Caco-2 (cell line): ENCODE data around the gene SLF2. TPM values are rescaled to one million over a fixed set of nuclear protein-coding genes. Genes with fewer than 3 reads are reported as not detected.
A peak's percentile ranks its signal among the peaks of the same experiment; 100 is the strongest.

ENCODE experiments used
- BruUV-seq: library from RNA; stranded (reverse); fragments of 400-500 nt; replicated peaks from 2 replicates; lab custom pipeline; 2021; lab: Mats Ljungman, UMichigan
- CTCF ChIA-PET: fragments of 300-600 bp; sonication (Branson Sonifier 250); formaldehyde crosslinking; loops from one replicate; lab custom pipeline; 2022; ENCODE audit warnings: antibody characterized with exemption; lab: Charles Lee
- POLR2A ChIA-PET: fragments of 300-600 bp; sonication (Branson Sonifier 250); formaldehyde crosslinking; loops from one replicate; lab custom pipeline; 2022; ENCODE audit warnings: antibody characterized with exemption; lab: Charles Lee
- DNase-seq, 2 experiments: peaks; one replicate each; pipeline versions ENCODE4 v3.0.0 to v3.0.0-alpha.2; 2020 to 2022
- H3K27me3 ChIP-seq: replicated peaks from 2 replicates; pipeline ENCODE4 v1.6.0; 2011; ENCODE audit warnings: low read length; ENCODE audit not compliant: control insufficient read depth, insufficient read depth
- H3K36me3 ChIP-seq: 2 replicates; pipeline ENCODE4 v1.5.1; 2011; ENCODE audit warnings: low read length; ENCODE audit not compliant: control insufficient read depth, insufficient read depth
- H3K4me1 ChIP-seq: fragments of 250-450 bp; sonication (Bioruptor Pico); 2 replicates; pipeline ENCODE4 v1.5.1; 2020; ENCODE audit warnings: mild to moderate bottlenecking
- H3K4me3 ChIP-seq: 2 replicates; pipeline ENCODE4 v1.5.1; 2011; ENCODE audit warnings: low read depth, mild to moderate bottlenecking, control low read depth, low read length
- H3K9me3 ChIP-seq: fragments of 250-450 bp; sonication (Bioruptor Pico); 2 replicates; pipeline ENCODE4 v1.5.1; 2020; ENCODE audit warnings: mild to moderate bottlenecking, moderate library complexity
- H3K27ac Mint-ChIP-seq: one replicate; pipeline ENCODE4 v1.8.0; 2022; ENCODE audit warnings: mixed read lengths; ENCODE audit not compliant: unreplicated experiment
- H3K27me3 Mint-ChIP-seq: one replicate; pipeline ENCODE4 v1.8.0; 2022; ENCODE audit warnings: mixed read lengths; ENCODE audit not compliant: insufficient read depth, unreplicated experiment
- H3K36me3 Mint-ChIP-seq: one replicate; pipeline ENCODE4 v1.8.0; 2022; ENCODE audit warnings: mild to moderate bottlenecking, mixed read lengths; ENCODE audit not compliant: insufficient read depth, unreplicated experiment
- H3K4me1 Mint-ChIP-seq: one replicate; pipeline ENCODE4 v1.8.0; 2022; ENCODE audit warnings: low read depth, mixed read lengths; ENCODE audit not compliant: unreplicated experiment
- H3K4me3 Mint-ChIP-seq: one replicate; pipeline ENCODE4 v1.8.0; 2022; ENCODE audit warnings: mild to moderate bottlenecking, moderate library complexity, mixed read lengths; ENCODE audit not compliant: unreplicated experiment
- H3K9me3 Mint-ChIP-seq: one replicate; pipeline ENCODE4 v1.8.0; 2022; ENCODE audit warnings: mixed read lengths; ENCODE audit not compliant: unreplicated experiment
- intact Hi-C: fragments of 100-400 bp; cut with micrococcal nuclease; formaldehyde crosslinking; loops from one replicate; pipeline ENCODE4 v1.10.0; 2022; ENCODE audit not compliant: unreplicated experiment
- total RNA-seq: library from RNA; stranded (reverse); gene quantifications from 2 replicates; pipeline ENCODE4 v1.2.3, GENCODE V29; 2022
- TF ChIP-seq, protein P1 (sequence below), 2 experiments: fragments of 200-600 bp in 1 of 2; IDR thresholded peaks; 1 replicate in 1 of 2; 2 replicates in 1 of 2; pipeline versions ENCODE4 v1.5.1 to v1.8.0; 2011 to 2022; ENCODE audit warnings: antibody characterized with exemption in 1 of 2, control low read depth in 1 of 2, inconsistent platforms in 1 of 2, low read depth in 1 of 2, low read length in 1 of 2, mild to moderate bottlenecking in 1 of 2, moderate library complexity in 1 of 2; ENCODE audit not compliant: insufficient read depth in 1 of 2, severe bottlenecking in 1 of 2, unreplicated experiment in 1 of 2

The SLF2 gene
- total RNA-seq, 1 experiment from 2014 or later: 25.2 TPM

DNA sequence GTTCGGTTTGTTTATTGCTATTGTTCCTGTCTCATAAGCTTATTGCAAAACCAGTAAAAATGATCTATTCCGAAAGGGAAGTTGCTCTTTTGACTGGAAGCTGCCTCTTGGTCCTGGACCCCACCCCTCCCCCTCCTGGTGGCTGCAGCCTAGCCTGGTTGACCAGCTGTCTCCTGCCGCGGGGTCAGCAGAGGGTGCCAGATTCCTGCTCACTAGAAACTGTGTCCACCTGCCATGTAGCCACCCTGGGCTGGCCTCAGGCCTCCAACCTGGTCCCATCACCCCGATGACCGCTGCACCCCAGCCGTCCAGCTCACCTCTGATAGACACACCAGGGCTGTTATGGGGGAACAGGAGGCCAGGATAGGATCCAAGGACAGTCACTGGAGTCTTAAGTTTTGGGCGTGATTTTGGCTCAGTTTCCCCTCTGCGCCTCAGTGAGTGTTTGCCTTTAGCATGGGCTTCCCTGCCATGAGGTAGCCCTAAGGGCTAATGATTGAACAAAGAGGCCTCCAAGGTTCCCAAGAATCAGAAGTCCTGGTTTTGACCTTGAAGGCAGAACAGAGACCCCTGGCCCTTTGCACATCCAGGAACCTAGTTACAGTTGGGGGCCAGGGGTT is 32.9 kb upstream of the SLF2 start:
- no peaks in the 10 kb centered on the region for H3K27me3 Mint-ChIP-seq
- Histone ChIP-seq H3K9me3 (no peaks in the 10 kb centered on the region), H3K4me1 (peaks cover 61% of the 10 kb centered on the region), H3K27me3 (no peaks in the 10 kb centered on the region), H3K36me3 (no peaks in the 10 kb centered on the region), H3K4me3 (no peak overlapping the region)
- POLR2A ChIA-PET: no interaction called here
- no TSS peak for BruUV-seq
- intact Hi-C loops: loop anchor here (2.0 to 5.0 kb wide), 4 partner anchors 33 to 445 kb away; partner anchors contain the start of gene SLF2
- TF ChIP-seq, protein P1, sequence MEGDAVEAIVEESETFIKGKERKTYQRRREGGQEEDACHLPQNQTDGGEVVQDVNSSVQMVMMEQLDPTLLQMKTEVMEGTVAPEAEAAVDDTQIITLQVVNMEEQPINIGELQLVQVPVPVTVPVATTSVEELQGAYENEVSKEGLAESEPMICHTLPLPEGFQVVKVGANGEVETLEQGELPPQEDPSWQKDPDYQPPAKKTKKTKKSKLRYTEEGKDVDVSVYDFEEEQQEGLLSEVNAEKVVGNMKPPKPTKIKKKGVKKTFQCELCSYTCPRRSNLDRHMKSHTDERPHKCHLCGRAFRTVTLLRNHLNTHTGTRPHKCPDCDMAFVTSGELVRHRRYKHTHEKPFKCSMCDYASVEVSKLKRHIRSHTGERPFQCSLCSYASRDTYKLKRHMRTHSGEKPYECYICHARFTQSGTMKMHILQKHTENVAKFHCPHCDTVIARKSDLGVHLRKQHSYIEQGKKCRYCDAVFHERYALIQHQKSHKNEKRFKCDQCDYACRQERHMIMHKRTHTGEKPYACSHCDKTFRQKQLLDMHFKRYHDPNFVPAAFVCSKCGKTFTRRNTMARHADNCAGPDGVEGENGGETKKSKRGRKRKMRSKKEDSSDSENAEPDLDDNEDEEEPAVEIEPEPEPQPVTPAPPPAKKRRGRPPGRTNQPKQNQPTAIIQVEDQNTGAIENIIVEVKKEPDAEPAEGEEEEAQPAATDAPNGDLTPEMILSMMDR (IDR thresholded peaks at IDR 0.05; ENCODE audit: insufficient read depth in 1 of 2, low read depth in 1 of 2, low read length in 1 of 2, severe bottlenecking in 1 of 2, unreplicated experiment in 1 of 2): peak in 1 of 2 experiments; percentile 58
- H3K4me3 Mint-ChIP-seq: no peak overlapping the region
- no peaks in the 10 kb centered on the region for H3K36me3 Mint-ChIP-seq
- CTCF ChIA-PET: interaction anchor here (0.8 to 2.7 kb wide), 6 partner anchors 9 to 317 kb away, joined by 3 to 84 read pairs (median 7); partner anchors contain the start of gene PAX2
- no peaks in the 10 kb centered on the region for H3K9me3 Mint-ChIP-seq
- no peak overlapping the region for H3K27ac Mint-ChIP-seq
- H3K4me1 Mint-ChIP-seq: peaks cover 53% of the 10 kb centered on the region
- DNase-seq: peak; percentile 55 to 63

DNA sequence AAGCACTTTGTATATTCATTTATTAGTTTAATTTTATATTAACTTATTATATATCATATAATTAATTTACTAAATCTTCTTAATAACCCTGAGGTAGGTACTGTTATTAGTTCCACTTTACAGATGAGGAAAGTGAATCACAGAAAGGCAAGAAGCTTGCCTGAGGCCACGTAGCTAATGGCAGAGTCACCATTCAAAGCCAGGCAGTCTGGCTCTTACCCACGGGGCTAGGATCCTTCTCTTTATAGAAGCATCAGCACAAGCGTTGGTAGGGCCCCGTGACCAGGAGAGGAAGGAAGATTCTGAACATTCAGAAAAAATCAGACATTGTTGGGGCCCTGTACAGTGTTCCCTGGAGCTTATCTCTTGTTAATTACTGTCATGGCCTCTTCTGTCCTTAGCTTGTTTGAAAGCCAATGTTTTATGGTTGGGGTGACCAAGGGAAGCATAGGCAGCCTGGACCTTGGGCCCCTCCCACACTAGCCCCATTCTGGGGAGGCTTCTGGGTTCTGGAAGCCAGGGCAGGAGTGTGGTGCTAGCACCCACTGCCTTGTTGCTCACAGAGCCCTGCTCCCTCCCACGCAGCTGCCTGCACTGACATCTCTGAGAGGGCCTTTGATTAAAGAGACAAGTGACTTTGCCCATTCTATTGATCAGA is 31.1 kb upstream of the SLF2 start:
- intact Hi-C loops: loop anchor here (2.0 kb wide), 1 partner anchor 31 kb away; the partner anchor contains the start of gene SLF2
- Mint-ChIP-seq H3K4me1 (peaks cover 36% of the 10 kb centered on the region), H3K4me3 (no peak overlapping the region), H3K27ac (no peak overlapping the region), H3K27me3 (no peaks in the 10 kb centered on the region), H3K9me3 (no peaks in the 10 kb centered on the region), H3K36me3 (no peaks in the 10 kb centered on the region)
- H3K36me3 ChIP-seq: no peaks in the 10 kb centered on the region
- ChIA-PET POLR2A (interaction anchor here (0.8 kb wide), 1 partner anchor 161 kb away, joined by 12 read pairs; no protein-coding TSS in a partner anchor), CTCF (interaction anchor here (0.6 to 1.2 kb wide), 5 partner anchors 25 to 321 kb away, joined by 3 to 5 read pairs (median 3); no protein-coding TSS in a partner anchor)
- H3K9me3 ChIP-seq: no peaks in the 10 kb centered on the region
- peaks cover 44% of the 10 kb centered on the region for H3K4me1 ChIP-seq
- BruUV-seq: no TSS peak
- H3K4me3 ChIP-seq: no peak overlapping the region
- no peaks in the 10 kb centered on the region for H3K27me3 ChIP-seq
- TF ChIP-seq, protein P1 (IDR thresholded peaks at IDR 0.05; ENCODE audit: insufficient read depth in 1 of 2, low read depth in 1 of 2, low read length in 1 of 2, severe bottlenecking in 1 of 2, unreplicated experiment in 1 of 2): no peak
- no peak for DNase-seq

DNA sequence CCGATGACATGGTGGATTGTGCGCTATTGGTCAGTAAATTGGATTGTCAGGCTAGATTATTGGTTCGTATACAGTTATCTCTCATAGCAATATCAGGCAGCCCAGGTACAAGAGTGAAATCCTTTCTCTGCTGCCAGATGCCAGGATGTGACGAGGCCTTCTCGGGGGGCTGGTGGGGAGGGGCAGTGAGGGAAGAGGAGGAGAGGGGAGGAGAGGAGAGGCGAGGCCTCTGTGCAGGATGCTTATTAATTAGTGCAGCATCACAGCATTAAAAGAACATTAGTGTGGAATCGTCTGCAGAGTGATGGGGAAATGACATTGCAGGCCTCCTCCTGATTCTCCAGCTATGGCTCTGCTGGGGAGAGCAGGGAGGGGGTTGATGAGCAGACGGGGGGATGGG is 30.5 kb upstream of the SLF2 start:
- CTCF ChIA-PET: interaction anchor here (1.1 kb wide), 2 partner anchors 139 to 153 kb away, joined by 3 read pairs; no protein-coding TSS in a partner anchor
- POLR2A ChIA-PET: no interaction called here
- no peaks in the 10 kb centered on the region for H3K27me3 Mint-ChIP-seq

More for the DNA sequence above, 30.5 kb upstream of the SLF2 start:
- Mint-ChIP-seq H3K4me3 (no peak overlapping the region), H3K4me1 (peaks cover 31% of the 10 kb centered on the region), H3K27ac (no peak overlapping the region), H3K36me3 (no peaks in the 10 kb centered on the region), H3K9me3 (no peaks in the 10 kb centered on the region)
- TF ChIP-seq, protein P1 (IDR thresholded peaks at IDR 0.05; ENCODE audit: insufficient read depth in 1 of 2, low read depth in 1 of 2, low read length in 1 of 2, severe bottlenecking in 1 of 2, unreplicated experiment in 1 of 2): no peak
- Histone ChIP-seq H3K4me1 (peaks cover 38% of the 10 kb centered on the region), H3K4me3 (no peak overlapping the region), H3K27me3 (no peaks in the 10 kb centered on the region), H3K36me3 (no peaks in the 10 kb centered on the region), H3K9me3 (no peaks in the 10 kb centered on the region)
- intact Hi-C loops: no loop called here
- no peak for DNase-seq
- no TSS peak for BruUV-seq
